Muscle layer of colon (tissue), 2 donors: ENCODE measurements around the gene FAHD2A.
A peak's percentile ranks its signal among the peaks of the same experiment; 100 is the strongest.
"Not testable (repeated sequence)": the region's sequence is repeated elsewhere in the genome, so short reads cannot be mapped to it uniquely, and the experiment has no call there.

Experiments used
- H3K27ac ChIP-seq: one replicate; pipeline ENCODE4 v1.7.0; 2013; ENCODE audit warnings: low read depth, mild to moderate bottlenecking, low read length, moderate library complexity
- H3K27me3 ChIP-seq, 2 donors: one replicate each; pipeline ENCODE4 v1.7.0; 2013; ENCODE audit warnings: low read length in 2 of 2, mild to moderate bottlenecking in 2 of 2; ENCODE audit not compliant: insufficient read depth in 2 of 2, control insufficient read depth in 1 of 2
- H3K36me3 ChIP-seq: one replicate; pipeline ENCODE4 v1.7.0; 2013; ENCODE audit warnings: mild to moderate bottlenecking, low read length; ENCODE audit not compliant: insufficient read depth
- H3K4me1 ChIP-seq: one replicate; pipeline ENCODE4 v1.7.0; 2013; ENCODE audit warnings: mild to moderate bottlenecking, low read length; ENCODE audit not compliant: insufficient read depth
- H3K4me3 ChIP-seq, 2 donors: one replicate each; pipeline ENCODE4 v1.7.0; 2013; ENCODE audit warnings: low read length in 2 of 2, low read depth in 1 of 2, mild to moderate bottlenecking in 1 of 2, moderate library complexity in 1 of 2
- H3K9ac ChIP-seq: one replicate; pipeline ENCODE4 v1.7.0; 2013; ENCODE audit warnings: low read length
- H3K9me3 ChIP-seq: one replicate; pipeline ENCODE4 v1.7.0; 2013; ENCODE audit warnings: mild to moderate bottlenecking, low read length
- donor health status: abdominal sarcoma.
- donor health status: Adenocarcinoma of cecum.

The FAHD2A gene, protein sequence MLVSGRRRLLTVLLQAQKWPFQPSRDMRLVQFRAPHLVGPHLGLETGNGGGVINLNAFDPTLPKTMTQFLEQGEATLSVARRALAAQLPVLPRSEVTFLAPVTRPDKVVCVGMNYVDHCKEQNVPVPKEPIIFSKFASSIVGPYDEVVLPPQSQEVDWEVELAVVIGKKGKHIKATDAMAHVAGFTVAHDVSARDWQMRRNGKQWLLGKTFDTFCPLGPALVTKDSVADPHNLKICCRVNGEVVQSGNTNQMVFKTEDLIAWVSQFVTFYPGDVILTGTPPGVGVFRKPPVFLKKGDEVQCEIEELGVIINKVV

DNA sequence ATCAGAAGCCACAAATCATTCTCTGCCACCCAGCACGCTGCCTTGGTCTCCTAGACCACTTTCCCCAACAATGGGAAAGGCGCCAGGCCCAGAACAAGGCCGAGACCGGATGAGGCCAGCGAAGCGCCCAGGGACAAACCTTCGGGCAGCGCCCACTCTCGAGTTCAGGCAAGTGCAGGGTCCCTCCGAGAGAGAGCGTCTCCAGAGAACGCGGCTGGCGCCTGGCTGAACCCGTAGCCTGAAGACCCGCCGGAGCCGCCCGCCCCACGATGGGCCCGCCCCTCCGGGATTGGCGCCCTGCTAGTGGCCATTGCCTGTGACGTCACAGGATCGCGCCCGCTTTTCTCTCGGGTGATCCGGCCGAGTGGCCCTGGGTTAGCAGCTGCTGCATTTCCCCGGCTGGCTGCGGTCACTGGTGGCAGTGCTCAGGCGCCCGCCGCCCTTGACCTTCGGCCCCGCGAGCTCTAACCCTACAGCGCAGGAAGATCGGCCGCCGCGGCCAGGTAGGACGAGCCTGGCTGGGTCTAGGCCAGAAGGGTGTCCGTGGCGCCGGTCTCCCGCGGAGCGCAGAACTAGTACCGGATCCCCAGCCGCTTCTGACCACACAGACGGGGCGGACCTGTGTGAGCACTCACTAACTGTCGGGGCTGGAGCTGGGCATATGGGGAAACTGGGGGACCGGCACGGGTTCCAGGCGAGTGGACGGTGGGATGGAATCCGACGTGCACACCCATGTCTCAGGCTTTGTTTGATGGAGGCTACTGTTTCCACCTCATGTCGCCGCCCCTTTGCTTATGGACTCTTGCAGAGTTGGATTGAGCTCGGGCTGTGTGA, at the start of gene FAHD2A:
Gene FAHD2A, plus strand, starts transcription at position 339 of the 834 bp plus-strand sequence. CDS start 2,851 bp downstream, outside the sequence.
- Histone ChIP-seq H3K9ac (peak within 1 kb of the TSS; percentile 76), H3K36me3 (no peaks in the 10 kb centered on the region), H3K4me3 (peak within 1 kb of the TSS; percentile 90 to 98), H3K9me3 (no peaks in the 10 kb centered on the region), H3K27me3 (no peaks in the 10 kb centered on the region), H3K27ac (peak within 1 kb of the TSS; percentile 77), H3K4me1 (peaks cover 12% of the 10 kb centered on the region)

DNA sequence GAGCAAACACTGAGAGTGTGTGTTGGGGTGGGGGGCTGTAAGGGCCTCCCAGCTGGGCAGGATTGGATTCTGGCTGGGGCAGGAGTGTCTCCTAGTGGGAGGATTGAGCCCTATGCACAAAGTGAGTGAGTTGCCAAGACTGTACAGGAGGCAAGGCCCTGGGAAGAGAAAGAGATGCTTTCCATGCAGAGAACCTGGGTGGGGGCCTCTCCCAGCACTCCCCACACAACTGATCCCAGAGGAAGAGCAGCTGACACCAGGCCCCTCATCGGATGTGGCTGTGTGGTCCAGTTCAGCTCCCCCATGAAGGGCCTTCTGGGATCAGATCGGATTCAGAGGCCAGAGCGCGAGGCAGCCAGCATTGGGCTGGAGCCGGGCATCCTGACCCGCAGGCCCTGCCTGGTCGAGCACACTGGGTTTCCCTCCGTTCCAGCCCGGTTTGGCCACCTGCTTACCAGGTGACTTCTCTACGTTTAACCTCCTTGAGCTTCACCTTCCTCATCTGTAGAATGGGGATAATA, 49.4 kb upstream of the FAHD2A start:
- Histone ChIP-seq H3K4me1 (no peaks in the 10 kb centered on the region), H3K9ac (no peak overlapping the region), H3K9me3 (no peaks in the 10 kb centered on the region), H3K27ac (no peak overlapping the region), H3K36me3 (no peaks in the 10 kb centered on the region), H3K27me3 (no peaks in the 10 kb centered on the region), H3K4me3 (no peak overlapping the region)

DNA sequence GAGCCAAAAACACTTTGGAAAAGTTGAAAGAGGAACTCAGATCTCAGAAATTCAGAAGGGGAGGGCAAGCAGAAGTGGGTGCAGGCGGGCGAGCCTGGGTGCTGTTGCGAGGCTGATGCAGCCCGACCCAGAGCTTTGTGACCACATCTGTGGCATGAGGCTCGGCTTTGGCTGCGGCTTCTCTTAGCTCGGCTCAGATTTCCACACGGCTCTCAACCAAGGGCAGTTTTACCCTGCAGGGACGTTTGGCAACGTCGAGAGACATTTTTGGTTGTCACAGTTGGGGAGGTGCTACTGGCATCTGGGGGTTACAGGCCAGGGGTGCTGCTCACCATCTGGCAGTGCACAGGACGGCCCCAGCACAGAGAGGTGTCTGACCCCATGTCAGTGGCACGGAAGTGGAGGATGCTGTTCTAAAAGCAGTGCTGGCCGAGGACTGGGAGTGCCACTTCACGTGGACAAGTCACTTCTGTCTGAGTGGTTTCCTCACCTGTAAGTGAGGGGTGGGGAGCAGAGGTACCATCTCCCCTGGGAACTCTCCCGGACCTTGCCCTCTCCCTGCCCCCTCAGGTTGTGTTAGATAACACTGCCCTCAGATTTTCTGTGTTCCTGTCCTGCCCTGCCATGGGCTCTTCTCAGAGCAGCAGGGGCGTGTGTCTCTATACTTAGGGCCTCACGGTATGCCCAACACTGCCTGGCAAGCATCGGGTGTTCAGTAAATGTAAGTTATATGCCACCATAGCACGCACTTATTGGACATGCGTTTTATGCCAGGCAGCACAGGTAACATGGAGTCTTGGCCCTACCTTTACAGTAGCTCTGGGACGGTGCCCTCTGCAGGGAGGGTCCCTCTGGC, 48.7 kb upstream of the FAHD2A start:
- no peak overlapping the region for H3K9ac ChIP-seq
- H3K4me1 ChIP-seq, result no peaks in the 10 kb centered on the region
- no peak overlapping the region for H3K4me3 ChIP-seq
- H3K27me3 ChIP-seq, result no peaks in the 10 kb centered on the region
- H3K9me3 ChIP-seq, result no peaks in the 10 kb centered on the region
- H3K36me3 ChIP-seq, result no peaks in the 10 kb centered on the region
- no peak overlapping the region for H3K27ac ChIP-seq

DNA sequence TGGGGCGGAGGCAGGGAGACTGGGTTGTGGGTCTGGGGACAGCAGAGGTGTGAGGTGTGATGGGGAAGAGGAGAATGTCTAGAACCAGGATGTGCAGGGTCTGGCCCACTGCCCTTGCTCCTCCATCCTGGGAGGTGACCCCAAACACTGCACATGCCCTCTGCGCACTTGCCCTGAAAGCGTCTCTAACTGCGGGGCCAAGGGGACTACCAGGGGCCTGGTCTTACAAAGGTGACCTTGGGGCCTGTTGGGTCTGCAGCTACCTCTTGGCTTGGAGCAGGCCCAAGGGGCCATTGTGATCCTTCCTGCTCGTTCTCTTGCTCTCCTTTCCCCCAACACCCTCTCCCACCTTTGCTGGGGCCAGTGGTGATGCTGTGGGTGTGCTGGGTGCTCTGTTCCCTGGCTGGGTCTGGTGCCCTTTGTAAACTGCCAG, 48.0 kb upstream of the FAHD2A start:
- Histone ChIP-seq H3K27ac (no peak overlapping the region), H3K27me3 (no peaks in the 10 kb centered on the region), H3K36me3 (no peaks in the 10 kb centered on the region), H3K4me3 (no peak overlapping the region), H3K4me1 (no peaks in the 10 kb centered on the region), H3K9me3 (no peaks in the 10 kb centered on the region), H3K9ac (no peak overlapping the region)

DNA sequence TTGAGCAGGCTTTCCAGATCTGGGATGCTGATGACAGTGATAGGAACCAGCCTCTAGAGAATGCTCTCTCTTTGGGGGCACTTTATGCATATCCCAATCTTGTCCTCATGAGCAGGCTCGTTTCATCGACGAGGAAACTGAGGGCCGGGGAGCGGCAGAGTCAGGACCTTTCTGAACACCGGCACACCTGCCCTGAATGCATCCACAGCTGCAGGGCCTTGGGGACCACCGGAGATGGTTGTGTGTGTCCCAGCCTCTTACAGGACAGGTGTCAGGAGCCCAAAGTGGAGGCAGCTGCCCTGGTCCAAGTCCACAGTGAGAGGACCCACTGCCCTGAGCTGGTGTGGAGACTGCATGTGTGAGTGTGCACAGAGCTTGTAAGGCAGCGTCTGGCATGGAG, 47.6 kb upstream of the FAHD2A start:
- Histone ChIP-seq H3K9me3 (no peaks in the 10 kb centered on the region), H3K4me3 (no peak overlapping the region), H3K36me3 (no peaks in the 10 kb centered on the region), H3K27ac (no peak overlapping the region), H3K9ac (no peak overlapping the region), H3K27me3 (no peaks in the 10 kb centered on the region), H3K4me1 (no peaks in the 10 kb centered on the region)

DNA sequence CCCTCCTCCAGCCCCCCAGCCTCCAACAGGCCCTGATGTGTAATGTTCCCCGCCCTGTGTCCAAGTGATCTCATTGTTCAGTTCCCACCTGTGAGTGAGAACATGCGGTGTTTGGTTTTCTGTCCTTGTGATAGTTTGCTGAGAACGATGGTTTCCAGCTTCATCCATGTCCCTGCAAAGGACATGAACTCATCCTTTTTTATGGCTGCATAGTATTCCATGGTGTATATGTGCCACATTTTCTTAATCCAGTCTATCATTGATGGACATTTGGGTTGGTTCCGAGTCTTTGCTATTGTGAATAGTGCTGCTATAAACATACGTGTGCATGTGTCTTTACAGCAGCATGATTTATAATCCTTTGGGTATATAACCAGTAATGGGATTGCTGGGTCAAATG, 47.0 kb upstream of the FAHD2A start:
- H3K27me3 ChIP-seq, H3K4me1 ChIP-seq: not testable (repeated sequence)

DNA sequence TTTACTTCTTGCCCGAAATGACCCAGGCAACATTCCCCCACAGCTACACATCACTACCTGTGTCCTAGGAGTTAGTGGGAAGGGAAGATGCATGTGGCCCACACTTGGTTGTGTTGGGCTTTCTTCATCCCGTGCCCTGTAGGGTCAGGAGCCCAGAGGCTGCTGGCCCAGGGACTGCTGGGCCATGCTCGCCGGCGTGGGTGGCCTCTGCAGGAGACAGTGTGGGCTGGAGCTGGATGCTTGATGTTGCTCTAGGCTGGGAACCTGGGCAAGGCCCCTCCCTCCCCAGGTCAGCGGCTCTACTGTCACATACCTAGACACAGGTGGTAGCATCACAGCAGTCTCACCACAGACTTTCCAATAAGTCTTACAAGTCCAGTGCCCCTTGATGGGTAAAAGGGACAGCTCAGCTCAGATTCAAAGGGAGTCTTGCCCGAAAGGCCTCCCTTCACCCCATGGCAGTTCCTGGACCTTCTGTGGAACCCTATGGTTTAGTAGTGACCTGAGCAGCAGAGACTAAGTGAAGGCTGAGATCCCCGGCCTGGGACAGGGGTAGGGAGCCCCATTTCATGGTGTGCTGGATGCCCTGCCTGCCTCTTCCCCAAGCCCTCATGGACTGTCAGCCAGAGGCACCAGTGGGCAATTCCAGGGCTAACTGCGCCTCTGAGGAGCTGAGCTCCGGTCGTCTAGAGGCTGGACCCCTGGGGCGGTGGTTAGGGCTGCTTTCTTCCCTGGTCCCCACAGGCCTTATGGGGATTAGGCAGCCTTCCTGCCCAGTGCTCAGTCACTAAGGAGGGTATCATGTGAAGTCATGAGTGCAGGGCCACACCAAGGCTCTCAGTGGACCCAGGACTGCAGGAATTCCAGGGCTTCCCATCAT, 45.4 kb upstream of the FAHD2A start:
- no peaks in the 10 kb centered on the region for H3K9me3 ChIP-seq
- no peaks in the 10 kb centered on the region for H3K27me3 ChIP-seq
- no peak overlapping the region for H3K4me3 ChIP-seq
- H3K9ac ChIP-seq, result no peak overlapping the region
- no peaks in the 10 kb centered on the region for H3K4me1 ChIP-seq
- no peaks in the 10 kb centered on the region for H3K36me3 ChIP-seq
- H3K27ac ChIP-seq, result no peak overlapping the region

More for the DNA sequence above, 47.0 kb upstream of the FAHD2A start:
- H3K9ac ChIP-seq, H3K36me3 ChIP-seq, H3K27ac ChIP-seq, H3K9me3 ChIP-seq, H3K4me3 ChIP-seq: not testable (repeated sequence)

DNA sequence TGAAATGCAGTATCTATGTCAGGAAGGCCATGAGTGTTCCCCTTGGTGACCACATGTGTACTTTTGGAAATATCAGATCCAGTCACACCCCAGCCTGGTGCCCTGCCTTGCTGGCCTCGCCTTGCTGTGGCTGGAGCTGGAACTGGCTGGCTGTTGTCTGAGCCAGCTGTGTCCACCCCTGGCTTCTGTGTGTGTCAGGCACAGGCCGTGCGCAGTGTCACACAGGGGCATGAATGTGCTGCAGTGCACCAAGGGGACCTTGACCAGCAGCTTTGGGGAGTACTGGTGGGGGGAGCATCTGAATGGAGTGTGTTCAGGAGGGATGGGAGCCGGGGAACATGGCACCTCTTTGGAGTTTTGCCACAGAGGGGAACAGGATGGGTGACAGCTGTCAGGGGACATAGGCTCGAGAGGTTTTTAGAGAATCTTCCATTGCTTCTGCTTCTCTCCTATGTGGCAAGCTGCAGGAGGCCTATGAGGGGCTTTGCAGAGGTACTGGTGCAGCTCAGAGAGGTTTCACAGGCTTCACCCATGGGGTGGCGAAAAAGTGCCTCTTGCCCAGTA, 44.7 kb upstream of the FAHD2A start:
- Histone ChIP-seq H3K36me3 (no peaks in the 10 kb centered on the region), H3K4me1 (no peaks in the 10 kb centered on the region), H3K27ac (no peak overlapping the region), H3K27me3 (no peaks in the 10 kb centered on the region), H3K4me3 (no peak overlapping the region), H3K9ac (no peak overlapping the region), H3K9me3 (no peaks in the 10 kb centered on the region)

DNA sequence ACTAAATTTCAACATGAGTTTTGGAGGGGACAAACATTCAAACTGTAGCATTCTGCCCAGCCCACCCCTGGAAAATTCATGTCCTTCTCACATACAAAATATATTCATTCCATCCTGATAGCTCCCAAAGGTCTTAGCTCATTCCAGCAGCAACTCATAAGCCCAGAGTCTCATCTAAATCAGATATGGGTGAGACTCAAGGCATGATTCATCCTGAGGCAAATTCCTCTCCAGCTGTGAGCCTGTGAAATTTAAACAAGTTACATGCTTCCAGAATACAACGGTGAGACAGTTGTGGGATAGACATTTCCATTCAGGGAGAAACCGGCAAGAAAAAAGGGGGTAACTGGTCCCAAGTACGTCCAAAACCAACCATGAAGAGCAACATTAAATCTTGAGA, 43.5 kb upstream of the FAHD2A start:
- H3K4me1 ChIP-seq, result no peaks in the 10 kb centered on the region
- H3K9ac ChIP-seq, result no peak overlapping the region
- no peak overlapping the region for H3K27ac ChIP-seq
- H3K27me3 ChIP-seq, result no peaks in the 10 kb centered on the region
- no peaks in the 10 kb centered on the region for H3K9me3 ChIP-seq
- no peak overlapping the region for H3K4me3 ChIP-seq
- H3K36me3 ChIP-seq, result no peaks in the 10 kb centered on the region

DNA sequence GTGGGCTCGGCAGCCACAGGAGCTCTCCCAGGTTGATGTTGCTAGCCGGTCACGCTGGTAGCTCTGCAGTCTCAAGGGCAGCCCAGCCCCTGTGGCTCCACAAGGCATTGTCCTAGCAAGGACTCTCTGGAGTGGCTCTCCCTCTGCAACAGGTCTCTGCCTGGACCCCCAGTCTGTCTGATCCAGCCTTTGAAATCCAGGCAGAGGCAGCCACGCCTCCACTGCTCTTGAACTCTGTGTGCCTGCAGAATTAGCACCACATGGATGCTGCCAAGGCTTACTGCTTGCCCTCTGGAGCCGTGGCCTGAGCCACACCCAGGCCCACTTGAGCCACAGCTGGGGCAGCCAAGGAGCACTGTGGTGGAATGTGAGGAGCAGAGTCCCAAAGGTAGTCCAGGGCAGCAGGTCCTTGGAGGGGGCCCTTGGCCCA, 43.0 kb upstream of the FAHD2A start:
- H3K36me3 ChIP-seq, result no peaks in the 10 kb centered on the region
- no peaks in the 10 kb centered on the region for H3K9me3 ChIP-seq
- no peaks in the 10 kb centered on the region for H3K4me1 ChIP-seq
- no peak overlapping the region for H3K27ac ChIP-seq
- H3K4me3 ChIP-seq, result no peak overlapping the region
- no peaks in the 10 kb centered on the region for H3K27me3 ChIP-seq
- no peak overlapping the region for H3K9ac ChIP-seq
